GM10266 (cell line): ENCODE data around the gene PLN.
A peak's percentile ranks its signal among the peaks of the same experiment; 100 is the strongest.

ENCODE experiments used
- DNase-seq: peaks from one replicate; pipeline ENCODE4 v3.0.0; 2012; ENCODE audit errors: extremely low spot score
- CTCF ChIP-seq: IDR thresholded peaks from 2 replicates; pipeline ENCODE4 v1.5.1; 2012; ENCODE audit warnings: mild to moderate bottlenecking, low read depth; ENCODE audit not compliant: control insufficient read depth, insufficient read depth; ENCODE audit errors: missing control alignments

PLN gene

GRCh38 chr6:118578617-118579016 lies 30.5 kb downstream of the PLN start:
- no peak for DNase-seq
- TF ChIP-seq CTCF: no peak

- DNase-seq: no peak
- no peak for TF ChIP-seq CTCF
Measured at GRCh38 chr6:118579786-118580185, 31.7 kb downstream of the PLN start.

GRCh38 chr6:118580585-118581419 lies 32.7 kb downstream of the PLN start:
- peak; percentile 52 for TF ChIP-seq CTCF
- DNase-seq: peak; percentile 12

GRCh38 chr6:118581489-118581959 lies 33.4 kb downstream of the PLN start:
- DNase-seq: no peak
- TF ChIP-seq CTCF: no peak

- no peak for DNase-seq
- TF ChIP-seq CTCF: no peak
Measured at GRCh38 chr6:118584911-118585310, 36.8 kb downstream of the PLN start.

- no peak for TF ChIP-seq CTCF
- no peak for DNase-seq
Measured at GRCh38 chr6:118586746-118587485, 38.8 kb downstream of the PLN start.

- no peak for TF ChIP-seq CTCF
- no peak for DNase-seq
Measured at GRCh38 chr6:118588626-118589025, 40.5 kb downstream of the PLN start.
